ENCODE measurements around the gene MAST4. TPM values are rescaled to one million over a fixed set of nuclear protein-coding genes. Genes with fewer than 3 reads are reported as not detected.

MAST4 gene
- total and polyA plus RNA-seq, 2 of the 8 experiments (the other 6 are each of a cell fraction or from before 2014, with no cell fraction given): 1.5 to 2.6 TPM

DNA sequence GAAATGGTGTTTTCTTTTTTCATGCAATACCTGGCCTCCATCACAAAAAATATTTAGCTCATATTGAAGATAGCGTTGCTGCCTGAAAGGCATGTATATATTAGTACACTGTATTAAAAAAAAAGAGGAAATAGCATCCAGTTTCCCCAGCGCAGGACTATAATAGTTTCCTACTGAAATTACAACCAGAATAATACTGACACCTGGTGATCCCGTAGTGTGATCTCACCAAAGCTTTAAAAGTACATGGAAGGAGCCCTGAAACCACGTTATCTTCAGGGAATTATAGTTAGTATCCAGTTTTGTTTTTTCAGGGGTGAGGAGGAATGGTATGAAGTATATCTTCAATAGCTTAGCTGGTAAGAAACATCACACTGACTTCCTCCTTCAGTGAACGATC, 335.5 kb downstream of the MAST4 start:
- no peak overlapping the region for H2BK15ac ChIP-seq (ENCODE audit: low read length)
- no peak for DNase-seq (ENCODE audit: low read depth in 1 of 2, low spot score in 2 of 2)
- no peak overlapping the region for H2BK120ac ChIP-seq (replicated peaks; ENCODE audit: low read depth, low read length)
- no peak overlapping the region for H3K9ac ChIP-seq (replicated peaks in 1 of 4; ENCODE audit: extremely low read depth in 1 of 4, low read depth in 3 of 4, low read length in 3 of 4)
- H4K8ac ChIP-seq (ENCODE audit: extremely low read depth, insufficient read depth, low read length): no peak overlapping the region
- H3K36me3 ChIP-seq (ENCODE audit: control insufficient read depth in 2 of 4, insufficient read depth in 4 of 4, low read length in 3 of 4): no peaks in the 10 kb centered on the region
- H4K91ac ChIP-seq (replicated peaks; ENCODE audit: insufficient read length, low read length): no peak overlapping the region
- H3K56ac ChIP-seq (replicated peaks; ENCODE audit: insufficient read length, low read depth, low read length): no peak overlapping the region
- no peaks in the 10 kb centered on the region for H3K23me2 ChIP-seq (ENCODE audit: low read depth, low read length)
- no peak for FAIRE-seq
- no peak overlapping the region for H3K14ac ChIP-seq (ENCODE audit: insufficient read length)
- H2AK5ac ChIP-seq (ENCODE audit: low read depth, low read length): no peak overlapping the region
- no peaks in the 10 kb centered on the region for H3K79me2 ChIP-seq (ENCODE audit: control insufficient read depth in 1 of 2, insufficient read depth in 2 of 2, low read length in 2 of 2)
- no peak overlapping the region for H2AFZ ChIP-seq (ENCODE audit: low read length)
- H3K23ac ChIP-seq (ENCODE audit: insufficient read length): no peak overlapping the region
- no peaks in the 10 kb centered on the region for H3K9me3 ChIP-seq (ENCODE audit: insufficient read depth in 2 of 2, low read depth in 1 of 2, low read length in 1 of 2)
- H3K79me1 ChIP-seq (ENCODE audit: low read depth, low read length): no peaks in the 10 kb centered on the region
- no peaks in the 10 kb centered on the region; a peak in 1 of 7 replicates for H3K27me3 ChIP-seq (replicated peaks in 1 of 4; ENCODE audit: control insufficient read depth in 3 of 4, extremely low read depth in 1 of 4, insufficient read depth in 3 of 4, low read length in 3 of 4)
- ChIA-PET POLR2A (ENCODE audit: partially characterized antibody) (interaction anchor here (1.2 kb wide), 1 partner anchor 14 kb away, joined by 3 read pairs; no protein-coding TSS in a partner anchor), CTCF (ENCODE audit: partially characterized antibody) (interaction anchor here (1.0 to 2.0 kb wide), 4 partner anchors 10 to 118 kb away, joined by 3 to 5 read pairs (median 4); no protein-coding TSS in a partner anchor)
- H3K18ac ChIP-seq (ENCODE audit: extremely low read depth, low read length): no peak overlapping the region
- no peak overlapping the region for H3K4ac ChIP-seq (replicated peaks; ENCODE audit: insufficient read length, low read depth, low read length)
- no peak overlapping the region for H3K27ac ChIP-seq (ENCODE audit: low read depth, low read length)
- H3K4me2 ChIP-seq (ENCODE audit: insufficient read depth in 1 of 2, low read depth in 2 of 2, low read length in 2 of 2): no peak overlapping the region
- H4K20me1 ChIP-seq (replicated peaks in 1 of 2; ENCODE audit: control insufficient read depth in 1 of 2, insufficient read depth in 2 of 2, low read length in 2 of 2): no peaks in the 10 kb centered on the region
- H3K4me1 ChIP-seq (replicated peaks in 1 of 4; ENCODE audit: control insufficient read depth in 3 of 4, insufficient read depth in 4 of 4, low read length in 3 of 4): no peaks in the 10 kb centered on the region
- H4K5ac ChIP-seq (ENCODE audit: insufficient read length, low read depth, low read length): no peak overlapping the region
- no peak overlapping the region for H2BK5ac ChIP-seq (ENCODE audit: low read depth, low read length)
- 94% methylated on average over 5 of the region's 5 CpGs; no CpG with 5 or more reads in 1 of the 2 experiments for WGBS, 2 experiments (ENCODE audit: extremely low coverage in 1 of 2, insufficient coverage in 1 of 2, insufficient read length in 1 of 2, insufficient replicate concordance in 2 of 2, low coverage in 1 of 2, low lambda C conversion rate in 2 of 2, missing lambda C conversion rate in 1 of 2)
- no peak overlapping the region for H2BK12ac ChIP-seq (ENCODE audit: low read depth, low read length)
- H2BK20ac ChIP-seq (ENCODE audit: low read length): no peak overlapping the region
- no peak overlapping the region for H3K4me3 ChIP-seq (ENCODE audit: extremely low read depth in 1 of 4, insufficient read depth in 2 of 4, low read depth in 3 of 4, low read length in 4 of 4)
- TF ChIP-seq HDAC2 (IDR thresholded peaks at IDR 0.05; ENCODE audit: borderline replicate concordance in 1 of 2, low read depth in 2 of 2, low read length in 2 of 2) (no peak), CHD2 (IDR thresholded peaks at IDR 0.05; ENCODE audit: low read length) (no peak), GABPA (IDR thresholded peaks at IDR 0.05; ENCODE audit: borderline replicate concordance, insufficient read depth, low read length) (no peak), NRF1 (IDR thresholded peaks at IDR 0.05; ENCODE audit: low read depth, low read length) (no peak), JUN (IDR thresholded peaks at IDR 0.05; ENCODE audit: low read depth, low read length) (no peak), MAX (IDR thresholded peaks at IDR 0.05) (no peak), RAD21 (IDR thresholded peaks at IDR 0.05 in 1 of 2, conservative IDR thresholded peaks at IDR 0.05 in 1 of 2; ENCODE audit: low read depth in 2 of 2, low read length in 2 of 2) (no peak), SIRT6 (IDR thresholded peaks at IDR 0.05; ENCODE audit: low read length) (no peak), RNF2 (IDR thresholded peaks at IDR 0.05; ENCODE audit: borderline replicate concordance, low read depth, low read length, missing control alignments, poor library complexity, severe bottlenecking) (no peak), USF2 (IDR thresholded peaks at IDR 0.05; ENCODE audit: low read length) (no peak), RXRA (IDR thresholded peaks at IDR 0.05; ENCODE audit: insufficient read depth, low read depth, low read length) (no peak)

Data from H1 (cell line).